Mononuclear cell (primary cell): ENCODE measurements around the gene INO80B. TPM values are rescaled to one million over a fixed set of nuclear protein-coding genes. Genes with fewer than 3 reads are reported as not detected.

ENCODE experiments used
- H3K27me3 ChIP-seq: 2 replicates; pipeline ENCODE4 v1.6.0; 2011; ENCODE audit warnings: low read length, control low read depth; ENCODE audit not compliant: insufficient read depth
- H3K4me1 ChIP-seq: 2 replicates; pipeline ENCODE4 v1.5.1; 2011; ENCODE audit warnings: mild to moderate bottlenecking, low read length, control low read depth; ENCODE audit not compliant: insufficient read depth
- H3K4me3 ChIP-seq: 2 replicates; pipeline ENCODE4 v1.5.1; 2011; ENCODE audit warnings: mild to moderate bottlenecking, low read length, moderate library complexity
- H3K9me3 ChIP-seq: 2 replicates; pipeline ENCODE4 v1.5.1; 2011; ENCODE audit warnings: low read depth, mild to moderate bottlenecking, control low read depth, low read length
- total RNA-seq: library from RNA; depleted of rRNA; stranded (reverse); fragments of >200 nt; gene quantifications from one replicate; pipeline ENCODE4 v1.2.3, GENCODE V29; 2012

The INO80B gene
- total RNA-seq, 1 donor: 15.3 TPM

GRCh38 chr2:74421221-74421870 lies 33.5 kb upstream of the INO80B start, which contains the start of the genes C2orf81 and WDR54:
Gene C2orf81 (minus strand): TSS chr2:74421619. CDS start chr2:74421560, 59 bp downstream.
Gene WDR54 (plus strand): TSS chr2:74421730. CDS start chr2:74422154, 424 bp downstream.
- Histone ChIP-seq H3K27me3 (no peaks in the 10 kb centered on the region), H3K9me3 (no peaks in the 10 kb centered on the region), H3K4me1 (peaks cover 28% of the 10 kb centered on the region), H3K4me3 (peak within 1 kb of the TSS; percentile 77)

DNA sequence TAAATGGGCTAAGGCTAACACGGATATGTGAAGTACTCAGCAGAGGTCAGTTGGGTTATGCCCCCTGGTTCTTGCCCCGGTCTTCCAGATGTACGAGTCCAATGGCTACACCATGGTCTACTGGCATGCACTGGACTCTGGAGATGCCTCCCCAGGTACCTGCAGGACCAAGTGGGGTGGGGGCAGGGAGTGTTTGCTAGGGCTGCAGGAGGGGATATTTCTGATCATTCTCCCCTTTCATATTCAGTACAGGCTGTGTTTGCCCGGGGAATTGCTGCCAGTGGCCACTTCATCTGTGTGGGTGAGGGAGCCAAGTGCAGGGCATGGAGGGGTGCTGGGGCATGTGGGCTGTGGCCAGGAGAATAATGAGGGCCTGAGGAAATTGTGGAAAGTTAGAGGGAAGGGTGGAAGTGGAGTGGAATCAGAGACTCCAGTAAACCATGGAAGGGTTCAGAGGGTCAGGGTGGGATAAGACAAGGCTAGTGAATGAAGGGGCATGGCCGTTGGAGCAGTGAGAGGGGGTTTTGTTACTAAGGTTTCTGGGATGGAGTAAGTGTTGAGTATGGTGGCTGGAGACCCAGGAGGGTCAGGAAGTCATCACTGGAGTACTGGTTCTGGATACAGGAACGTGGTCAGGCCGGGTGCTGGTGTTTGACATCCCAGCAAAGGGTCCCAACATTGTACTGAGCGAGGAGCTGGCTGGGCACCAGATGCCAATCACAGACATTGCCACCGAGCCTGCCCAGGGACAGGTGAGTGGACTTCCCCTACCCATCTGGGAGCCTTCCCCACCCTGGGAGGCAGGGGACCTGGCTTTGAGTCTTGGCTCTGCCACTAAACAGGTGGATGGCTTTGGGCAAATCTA lies 31.4 kb upstream of the INO80B start:
- no peaks in the 10 kb centered on the region for H3K27me3 ChIP-seq
- no peak overlapping the region for H3K4me3 ChIP-seq
- H3K4me1 ChIP-seq: peaks cover 28% of the 10 kb centered on the region
- no peaks in the 10 kb centered on the region for H3K9me3 ChIP-seq

DNA sequence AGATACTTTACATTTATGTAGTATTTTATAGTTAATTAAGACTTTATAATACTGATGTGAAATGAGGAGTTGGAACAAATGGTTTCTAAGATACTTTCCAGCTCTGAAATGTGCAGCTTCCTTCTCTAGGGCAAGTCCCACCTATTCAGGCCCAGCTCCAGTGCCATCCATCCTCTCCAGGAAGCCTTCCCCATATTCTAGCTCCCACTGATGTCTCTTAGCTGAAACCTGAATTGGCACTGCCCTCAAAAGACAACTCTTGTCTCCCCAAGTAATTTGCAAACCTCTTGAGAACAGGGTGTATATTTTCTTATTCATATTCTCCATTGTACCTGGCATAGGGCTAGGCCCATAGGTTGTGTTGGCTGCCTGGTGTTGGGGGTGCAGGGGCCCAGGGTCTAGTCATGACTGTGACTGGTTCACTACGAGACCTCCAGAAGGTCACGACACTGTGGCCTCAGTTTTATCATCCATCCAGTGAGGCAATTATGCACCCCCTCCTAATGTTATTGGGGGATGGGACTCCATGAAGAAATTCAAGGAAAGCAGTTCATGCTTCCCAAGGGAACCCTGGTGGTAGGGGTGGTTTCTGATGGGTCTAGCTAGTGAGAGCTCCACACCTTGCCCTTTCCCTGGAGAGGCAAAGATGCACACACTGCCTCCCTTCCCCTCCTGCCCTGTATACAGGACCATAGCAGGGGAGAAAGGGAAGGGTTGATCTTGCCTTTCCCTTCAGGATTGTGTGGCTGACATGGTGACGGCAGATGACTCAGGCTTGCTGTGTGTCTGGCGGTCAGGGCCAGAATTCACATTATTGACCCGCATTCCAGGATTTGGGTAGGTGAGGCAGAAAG lies 30.5 kb upstream of the INO80B start:
- Histone ChIP-seq H3K9me3 (no peaks in the 10 kb centered on the region), H3K4me1 (peaks cover 24% of the 10 kb centered on the region), H3K27me3 (no peaks in the 10 kb centered on the region), H3K4me3 (no peak overlapping the region)

GRCh38 chr2:74424995-74425406 lies 29.9 kb upstream of the INO80B start:
- H3K4me1 ChIP-seq: peaks cover 20% of the 10 kb centered on the region
- no peak overlapping the region for H3K4me3 ChIP-seq
- no peaks in the 10 kb centered on the region for H3K27me3 ChIP-seq
- no peaks in the 10 kb centered on the region for H3K9me3 ChIP-seq

GRCh38 chr2:74425523-74425922 lies 29.4 kb upstream of the INO80B start:
- Histone ChIP-seq H3K27me3 (no peaks in the 10 kb centered on the region), H3K9me3 (no peaks in the 10 kb centered on the region), H3K4me1 (peaks cover 16% of the 10 kb centered on the region), H3K4me3 (no peak overlapping the region)

- Histone ChIP-seq H3K4me3 (no peak overlapping the region), H3K4me1 (peaks cover 10% of the 10 kb centered on the region)
Measured at GRCh38 chr2:74426181-74426758, 28.6 kb upstream of the INO80B start.

DNA sequence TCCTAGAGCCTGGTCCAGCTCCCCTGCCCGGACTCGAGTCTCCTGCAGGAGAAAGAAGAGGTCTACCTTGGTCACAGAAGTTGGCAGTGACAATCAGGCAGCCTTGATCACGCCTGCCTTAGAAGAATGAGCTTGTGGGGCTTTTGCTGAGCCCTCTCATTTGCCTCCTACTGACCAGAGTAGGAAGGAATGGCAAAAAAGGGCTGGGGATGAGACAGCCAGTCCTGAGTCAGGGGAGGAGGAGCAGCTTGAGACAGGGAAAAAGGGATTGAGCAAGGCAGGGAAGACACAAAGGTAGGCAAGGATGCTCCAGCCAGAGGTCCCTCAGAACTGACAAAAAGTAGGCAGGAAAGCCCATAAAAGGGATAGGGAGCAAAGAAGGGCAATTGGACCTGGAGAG lies 27.3 kb upstream of the INO80B start:
- no peaks in the 10 kb centered on the region for H3K4me1 ChIP-seq
- H3K9me3 ChIP-seq: no peaks in the 10 kb centered on the region
- no peak overlapping the region for H3K4me3 ChIP-seq
- H3K27me3 ChIP-seq: no peaks in the 10 kb centered on the region

More at GRCh38 chr2:74426181-74426758, 28.6 kb upstream of the INO80B start:
- H3K27me3 ChIP-seq: no peaks in the 10 kb centered on the region
- no peaks in the 10 kb centered on the region for H3K9me3 ChIP-seq

DNA sequence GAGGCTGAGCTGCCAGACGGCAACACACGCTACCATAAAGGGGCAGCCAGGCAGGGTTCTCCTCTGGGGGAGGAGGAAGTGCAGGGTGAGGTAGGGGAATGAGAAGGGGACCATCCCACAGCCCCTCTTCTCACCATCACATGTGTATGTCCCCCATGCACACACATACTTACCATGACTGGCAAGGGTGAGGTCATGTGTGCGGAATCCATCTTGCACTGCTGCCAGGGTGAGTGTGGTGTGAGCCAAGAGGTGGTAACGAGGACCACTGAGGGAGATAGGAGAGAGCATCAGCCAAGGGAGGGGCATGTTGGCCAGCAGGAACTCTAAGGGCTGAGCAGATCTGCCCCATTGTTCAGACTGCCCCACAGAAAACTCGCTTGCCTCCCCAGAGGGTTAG lies 26.2 kb upstream of the INO80B start:
- H3K27me3 ChIP-seq: no peaks in the 10 kb centered on the region
- no peaks in the 10 kb centered on the region for H3K4me1 ChIP-seq
- H3K9me3 ChIP-seq: no peaks in the 10 kb centered on the region
- H3K4me3 ChIP-seq: no peak overlapping the region

DNA sequence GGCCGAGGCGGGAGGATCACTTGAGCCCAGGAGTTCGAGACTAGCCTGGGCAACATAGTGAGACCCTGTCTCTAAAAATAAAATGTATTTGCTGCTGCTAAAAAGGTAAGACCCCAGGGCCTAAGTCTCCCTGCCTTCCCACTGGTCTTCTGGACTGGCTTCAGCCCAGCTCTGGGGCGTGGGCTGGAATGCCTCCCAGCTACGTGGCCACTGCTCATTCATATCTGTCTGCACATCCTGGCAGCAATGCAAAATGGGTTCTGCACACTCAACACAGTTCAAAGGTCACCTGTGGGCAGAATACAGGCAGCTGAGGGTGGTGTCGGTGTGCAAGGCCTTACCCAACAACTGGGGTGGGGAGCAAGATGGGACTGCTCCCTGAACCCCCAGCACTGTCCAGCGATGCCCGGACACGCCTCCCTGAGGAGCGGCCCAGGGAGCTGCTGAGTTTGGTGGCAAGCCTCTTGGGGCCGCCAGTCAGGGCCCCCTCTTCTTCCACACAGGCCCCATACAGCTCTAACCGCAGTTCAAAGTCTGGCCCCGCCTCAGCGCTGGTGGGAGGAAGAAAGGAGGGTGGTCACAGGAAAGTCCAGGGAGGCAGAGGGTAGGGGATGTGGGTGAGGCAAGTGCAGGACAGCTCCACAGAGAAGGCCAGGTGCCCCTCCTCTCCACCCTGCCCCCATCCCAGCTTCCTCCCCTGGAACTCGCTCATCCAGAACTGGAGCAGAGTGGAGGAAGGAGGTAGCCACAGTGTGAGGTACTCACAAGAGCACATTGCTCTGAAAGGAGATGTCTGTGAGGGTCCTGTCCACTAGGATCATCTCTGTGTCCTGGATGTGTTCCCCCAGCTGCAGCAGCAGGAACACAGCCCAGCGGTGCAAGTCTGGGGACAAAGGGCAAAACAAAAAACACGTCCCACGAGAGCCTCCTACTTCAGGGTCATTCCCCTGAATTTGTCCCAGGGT lies 25.1 kb upstream of the INO80B start:
- Histone ChIP-seq H3K27me3 (no peaks in the 10 kb centered on the region), H3K4me3 (no peak overlapping the region), H3K9me3 (no peaks in the 10 kb centered on the region), H3K4me1 (no peaks in the 10 kb centered on the region)

DNA sequence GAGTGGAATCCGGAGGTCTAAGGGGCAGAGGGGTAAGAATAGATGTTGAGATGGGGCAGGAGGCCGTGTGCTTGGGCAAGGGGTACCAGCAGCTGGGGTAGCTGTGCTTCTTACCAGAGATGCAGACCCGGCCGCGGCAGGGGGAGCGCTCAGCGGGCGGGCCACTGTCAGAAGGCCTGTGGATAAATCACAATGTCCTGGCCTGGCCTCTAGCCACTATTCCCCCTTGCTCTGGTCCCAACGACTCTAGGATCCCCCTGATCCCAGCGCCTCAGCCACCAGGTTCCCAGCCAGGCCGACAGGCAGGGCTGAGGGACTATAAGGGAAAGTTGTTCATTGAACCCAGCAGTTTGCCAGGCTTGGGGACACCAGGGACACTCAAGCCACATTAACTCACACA lies 24.4 kb upstream of the INO80B start:
- no peak overlapping the region for H3K4me3 ChIP-seq
- no peaks in the 10 kb centered on the region for H3K27me3 ChIP-seq

DNA sequence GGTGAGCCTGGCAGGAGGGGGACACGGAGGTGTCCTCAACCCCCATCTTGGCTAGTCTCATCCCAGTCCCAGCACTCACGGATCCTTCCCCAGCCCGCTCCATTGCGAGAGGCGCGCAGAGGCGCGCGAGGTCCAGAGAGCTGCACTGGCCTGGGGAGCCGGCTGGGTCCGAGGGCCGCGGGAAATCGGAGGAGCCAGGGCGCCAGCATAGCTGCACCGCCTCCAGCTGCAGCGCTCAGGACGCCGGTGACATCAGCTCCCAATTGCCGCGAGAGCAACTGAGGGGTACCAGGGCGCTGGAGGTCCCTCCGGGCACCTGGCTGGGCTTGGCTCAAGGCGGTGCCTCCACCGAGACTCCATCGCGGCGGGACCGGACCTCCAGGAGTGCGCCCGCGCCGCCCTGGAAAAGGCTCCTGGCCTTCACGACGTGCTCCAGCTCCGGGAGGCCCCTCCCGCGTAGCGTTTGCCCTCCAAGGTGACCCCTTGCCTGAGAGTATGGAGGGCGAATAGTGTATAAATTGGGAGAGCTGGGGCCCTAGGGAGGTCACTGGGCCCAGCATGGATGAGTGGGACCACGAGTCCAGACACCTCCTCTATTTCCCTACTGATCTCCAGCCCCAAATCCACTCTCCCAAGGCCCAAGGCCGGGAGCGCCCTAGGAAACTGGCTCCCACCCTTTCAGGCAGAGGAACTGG lies 18.6 kb upstream of the INO80B start:
- H3K4me1 ChIP-seq: peaks cover 20% of the 10 kb centered on the region
- no peaks in the 10 kb centered on the region for H3K9me3 ChIP-seq
- no peak overlapping the region for H3K4me3 ChIP-seq
- H3K27me3 ChIP-seq: peaks cover 16% of the 10 kb centered on the region

More for the DNA sequence above, 24.4 kb upstream of the INO80B start:
- H3K4me1 ChIP-seq: no peaks in the 10 kb centered on the region
- H3K9me3 ChIP-seq: no peaks in the 10 kb centered on the region

- no peak overlapping the region for H3K4me3 ChIP-seq
- peaks cover 24% of the 10 kb centered on the region for H3K27me3 ChIP-seq
- no peaks in the 10 kb centered on the region for H3K9me3 ChIP-seq
- H3K4me1 ChIP-seq: peaks cover 29% of the 10 kb centered on the region
Measured at GRCh38 chr2:74436848-74437695, 17.8 kb upstream of the INO80B start.
